ENCODE measurements around the gene OPN5.

OPN5 gene

DNA sequence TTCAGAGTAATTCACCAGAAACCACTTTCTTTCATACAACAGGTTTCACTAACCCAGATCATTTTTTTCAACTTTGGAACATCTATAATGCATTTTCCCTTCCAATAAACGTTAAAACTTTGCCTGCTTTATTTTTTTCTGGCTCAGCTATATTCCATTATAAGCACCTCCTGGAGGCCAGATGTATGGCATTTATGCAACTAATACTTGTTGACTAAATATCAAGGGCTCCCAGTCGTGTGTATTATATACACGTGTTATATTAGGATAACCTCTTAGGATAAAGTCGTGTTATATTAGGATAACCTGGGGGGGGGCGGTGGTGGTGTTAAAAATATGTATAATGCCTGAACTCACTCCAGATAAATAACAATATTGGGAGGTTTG is 6.7 kb downstream of the OPN5 start:
- no peak for DNase-seq (ENCODE audit: low spot score)

DNA sequence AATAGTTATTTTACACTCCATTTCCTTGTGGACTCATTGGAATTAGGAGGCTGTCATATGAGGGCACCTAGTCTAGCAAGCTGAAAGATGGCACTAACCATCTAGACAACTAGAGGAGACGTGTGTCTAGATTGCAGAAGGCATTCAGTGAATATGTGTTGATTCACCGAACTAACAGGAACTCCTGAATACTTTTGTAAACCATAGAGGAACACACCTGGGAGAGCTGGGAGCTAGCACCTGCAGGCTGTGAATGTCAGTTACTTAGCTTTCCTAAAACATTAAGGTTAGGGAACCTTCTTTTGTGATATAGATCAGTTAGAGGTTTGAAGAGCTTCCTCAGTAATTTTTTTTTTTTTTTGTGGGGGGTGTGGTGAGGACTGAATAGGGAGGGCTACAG is 7.7 kb downstream of the OPN5 start:
- no peak for DNase-seq (ENCODE audit: low spot score)

GRCh38 chr6:47792216-47792733 is 10.4 kb downstream of the OPN5 start:
- DNase-seq (ENCODE audit: low spot score), result no peak

- no peak for DNase-seq (ENCODE audit: low spot score)
These were observed 12.8 kb downstream of the OPN5 start for GRCh38 chr6:47794577-47795135.

DNA sequence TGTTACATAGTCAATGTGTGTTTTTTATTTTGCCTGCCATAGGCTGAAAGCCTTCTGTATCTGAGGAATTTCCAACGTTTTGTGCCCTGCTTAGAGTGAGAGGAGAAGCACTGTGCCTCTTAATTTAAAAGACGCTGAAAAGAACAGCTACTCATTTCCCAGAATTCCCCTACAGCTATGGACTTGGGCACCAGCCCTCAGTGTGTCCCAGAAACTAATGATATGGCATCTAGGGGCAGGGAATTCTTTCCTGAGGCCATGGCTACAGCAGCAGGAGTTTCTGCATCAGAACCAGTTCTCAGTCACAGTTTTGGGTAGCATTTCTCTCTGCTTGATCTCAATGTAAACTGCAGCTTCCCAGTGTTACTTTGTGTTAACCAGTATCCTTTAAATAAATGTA is 20.2 kb downstream of the OPN5 start:
- DNase-seq (ENCODE audit: low spot score), result no peak

DNA sequence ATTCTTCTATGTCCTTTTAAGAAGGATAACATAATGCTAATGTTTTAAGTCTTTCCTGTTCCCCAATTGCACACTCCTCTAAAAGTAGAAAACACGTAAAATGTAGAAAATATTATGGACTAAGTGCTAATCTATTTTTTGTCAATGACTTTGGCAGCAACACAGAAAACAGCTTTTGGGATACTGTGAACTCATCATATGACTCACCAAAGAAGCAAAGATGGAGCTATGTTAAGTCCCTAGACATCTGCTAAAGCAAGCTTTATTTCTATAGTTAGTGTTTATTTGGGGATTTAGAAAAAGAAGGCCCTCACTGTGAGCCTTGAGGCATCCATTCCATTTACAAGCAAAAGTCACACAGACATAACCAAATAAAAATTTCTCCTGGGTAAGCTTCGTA is 23.0 kb downstream of the OPN5 start:
- DNase-seq (ENCODE audit: low spot score), result no peak

DNA sequence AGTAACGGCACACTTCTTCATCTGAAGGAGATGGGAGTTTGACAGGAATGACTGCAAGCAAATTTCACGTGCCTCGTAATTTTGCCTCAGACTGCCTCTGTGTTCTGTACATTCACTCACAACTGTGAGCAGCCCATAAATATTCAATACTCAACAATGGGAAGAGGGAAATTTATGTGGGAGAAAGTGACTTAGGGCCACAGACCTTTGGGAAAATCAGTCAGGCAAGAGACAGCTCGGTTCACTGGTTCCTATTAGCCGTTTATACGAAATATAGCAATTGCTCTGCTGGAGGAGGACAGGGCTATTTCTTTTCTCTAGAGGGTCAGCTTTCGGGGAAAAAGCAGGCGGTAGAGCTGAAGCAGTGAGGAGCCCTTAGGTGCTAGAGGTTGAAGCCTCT is 28.0 kb downstream of the OPN5 start:
- no peak for DNase-seq (ENCODE audit: low spot score)

- DNase-seq (ENCODE audit: low spot score), result no peak
These were observed 29.1 kb downstream of the OPN5 start for GRCh38 chr6:47810885-47811284.

GRCh38 chr6:47811443-47811842 is 29.6 kb downstream of the OPN5 start:
- DNase-seq (ENCODE audit: low spot score), result no peak

GRCh38 chr6:47817749-47818148 is 35.9 kb downstream of the OPN5 start:
- DNase-seq (ENCODE audit: low spot score), result no peak

- DNase-seq (ENCODE audit: low spot score), result no peak
These were observed 37.6 kb downstream of the OPN5 start for GRCh38 chr6:47819461-47819860.

GRCh38 chr6:47822856-47823554 is 41.2 kb downstream of the OPN5 start:
- DNase-seq (ENCODE audit: low spot score), result no peak

DNA sequence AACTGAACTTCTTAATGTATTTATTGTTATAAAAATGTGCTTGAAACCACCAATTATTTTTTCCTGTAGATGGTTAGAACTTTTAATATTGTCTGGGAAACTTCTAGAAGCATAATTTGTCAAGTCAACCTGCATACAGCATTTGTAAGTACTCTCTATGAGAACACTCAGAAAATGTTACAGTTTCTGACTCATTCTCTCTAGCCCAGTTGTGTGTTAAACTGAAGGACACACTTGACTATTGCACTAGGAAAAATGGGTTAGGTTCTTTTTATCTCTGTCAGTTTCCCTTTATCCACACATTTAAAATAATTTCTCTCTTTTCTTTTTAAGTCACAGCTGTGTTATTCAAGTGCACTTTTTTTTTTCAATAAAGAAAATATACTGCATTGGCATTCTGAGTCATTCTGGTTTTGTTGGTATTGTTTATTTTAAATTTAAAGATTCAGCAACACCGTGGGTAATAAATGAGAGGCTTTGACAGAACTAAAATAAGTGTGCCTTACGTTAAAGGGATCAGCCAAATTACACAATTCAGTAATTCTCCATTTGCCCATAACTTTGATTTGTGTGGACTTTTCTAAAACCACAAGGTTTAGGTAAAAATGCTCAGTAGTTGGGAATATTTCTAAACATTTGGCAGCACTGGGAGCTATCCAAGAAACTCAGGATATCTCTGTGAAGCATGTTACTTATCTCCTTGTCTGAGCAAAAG is 50.7 kb downstream of the OPN5 start:
- no peak for DNase-seq (ENCODE audit: low spot score)

DNA sequence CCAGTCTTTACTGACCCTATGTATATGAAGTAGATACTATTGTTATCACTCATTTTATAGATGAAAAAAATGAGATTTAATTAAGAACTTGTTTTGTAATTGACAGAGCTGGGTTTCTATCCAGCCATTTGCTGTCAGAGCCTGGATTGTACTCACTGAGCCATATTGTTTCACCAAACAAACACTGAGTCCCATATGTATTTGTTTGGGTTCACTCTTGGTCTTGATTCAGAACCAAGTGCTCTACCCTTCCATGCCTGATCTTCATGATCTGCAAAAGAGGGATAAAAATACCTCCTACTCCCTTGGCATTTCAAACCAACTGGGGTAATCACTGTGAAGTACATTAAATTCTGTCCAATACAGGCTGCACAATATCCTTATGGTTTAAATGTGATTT is 52.4 kb downstream of the OPN5 start:
- DNase-seq (ENCODE audit: low spot score), result no peak

- DNase-seq (ENCODE audit: low spot score), result no peak
These were observed 54.2 kb downstream of the OPN5 start for GRCh38 chr6:47836046-47836445.

DNA sequence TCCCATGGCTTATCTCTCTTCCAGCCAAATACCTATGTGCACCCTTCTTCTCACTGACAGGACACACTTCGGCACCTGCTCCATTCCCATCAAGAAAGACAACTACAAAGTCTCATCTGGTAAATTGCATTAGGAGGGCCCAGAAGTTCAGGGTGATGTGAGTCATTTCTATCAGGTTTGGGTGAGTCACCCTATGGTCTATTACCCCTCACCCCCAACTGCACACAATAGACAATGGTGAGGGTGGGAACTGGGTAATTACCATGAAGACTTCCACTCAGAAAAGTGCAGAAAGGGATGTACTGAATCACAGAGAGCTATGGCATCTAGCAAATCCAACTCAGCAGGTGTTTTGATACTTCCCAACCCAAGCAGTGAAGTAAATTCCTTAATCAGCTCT is 54.8 kb downstream of the OPN5 start:
- no peak for DNase-seq (ENCODE audit: low spot score)

DNA sequence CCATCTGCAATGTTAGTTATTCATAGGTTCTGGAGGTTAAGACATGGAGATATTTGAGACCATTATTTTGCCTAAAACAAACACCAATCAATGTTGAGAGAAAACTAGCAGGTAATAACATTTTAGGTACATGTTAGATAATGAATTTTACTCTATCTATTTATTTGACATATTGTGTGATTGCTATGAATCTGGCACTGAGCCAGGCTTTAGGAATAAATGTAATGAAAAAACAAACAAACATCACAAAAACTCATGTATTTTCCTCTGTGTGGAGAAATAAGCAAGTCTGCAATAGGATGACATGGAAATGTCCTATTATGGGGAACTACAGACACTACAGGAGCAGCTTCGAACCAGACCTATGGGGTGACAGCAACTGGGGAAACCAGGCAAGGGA is 57.8 kb downstream of the OPN5 start:
- no peak for DNase-seq (ENCODE audit: low spot score)

DNA sequence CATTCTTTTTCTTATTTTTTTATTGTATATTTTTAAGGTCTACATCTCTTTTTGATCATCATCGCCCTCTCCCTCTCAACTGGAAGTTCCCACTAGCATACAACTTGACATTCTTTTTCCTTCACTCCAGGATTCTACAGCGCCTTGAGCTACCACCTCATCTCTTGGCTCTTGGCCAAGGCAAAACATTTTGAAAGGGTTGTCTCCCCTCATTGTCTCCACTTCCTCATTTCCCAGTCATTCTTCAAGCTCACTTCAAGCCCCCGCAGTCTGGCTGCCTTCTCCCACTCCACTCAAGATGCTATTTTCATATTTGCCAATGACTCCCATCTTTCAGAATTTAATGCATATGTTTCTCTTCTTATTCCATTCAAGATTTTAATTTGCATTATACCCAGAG is 63.0 kb downstream of the OPN5 start:
- no peak for DNase-seq (ENCODE audit: low spot score)

- DNase-seq (ENCODE audit: low spot score), result no peak
These were observed 64.9 kb downstream of the OPN5 start for GRCh38 chr6:47846752-47847151.

- DNase-seq (ENCODE audit: low spot score), result no peak
These were observed 69.3 kb downstream of the OPN5 start for GRCh38 chr6:47851091-47851490.

- no peak for DNase-seq (ENCODE audit: low spot score)
These were observed 70.9 kb downstream of the OPN5 start for GRCh38 chr6:47852727-47853126.

DNA sequence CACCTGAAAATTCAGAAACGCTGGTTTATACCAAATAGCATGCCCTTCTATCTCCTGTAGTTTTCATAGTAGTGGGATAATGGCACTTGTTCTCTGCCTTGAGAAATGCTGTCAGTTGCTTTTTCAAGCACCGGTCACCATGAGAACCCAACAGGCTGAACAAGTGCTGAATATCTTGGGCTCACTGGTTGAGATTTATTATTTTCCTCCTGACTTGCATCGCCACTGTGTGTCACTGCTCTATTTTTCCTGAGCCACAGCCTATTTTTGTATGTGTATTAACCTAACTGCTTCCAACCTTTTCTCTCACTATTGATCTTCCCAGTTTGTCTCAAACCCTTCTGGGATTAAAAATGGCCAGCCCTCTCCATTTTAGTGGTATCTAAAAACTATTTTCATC is 71.9 kb downstream of the OPN5 start:
- DNase-seq (ENCODE audit: low spot score), result no peak

- DNase-seq (ENCODE audit: low spot score), result no peak
These were observed 73.1 kb downstream of the OPN5 start for GRCh38 chr6:47854971-47855370.

All from AG20443 (cell line).